Measurements from ENCODE around the gene VAPA. TPM values are rescaled to one million over a fixed set of nuclear protein-coding genes. Genes with fewer than 3 reads are reported as not detected.

Gene VAPA
- total and polyA plus RNA-seq, 9 of the 15 experiments (the other 6 are each of a cell fraction or from before 2014, with no cell fraction given) = 219 to 902 (median 526) TPM

GRCh38 chr18:9924371-9924943, 10.6 kb downstream of the VAPA start:
- H3K27ac ChIP-seq (ENCODE audit: extremely low read depth, low read depth, low read length) = peak overlapping the region; percentile 69; the same call in 1 of the 3 replicates
- H3K36me3 ChIP-seq (ENCODE audit: control insufficient read depth, insufficient read depth, low read length) = peaks cover 51% of the 10 kb centered on the region
- no peaks in the 10 kb centered on the region for H3K9me1 ChIP-seq (ENCODE audit: control insufficient read depth, insufficient read depth, low read length)
- no peak overlapping the region for H3K4me3 ChIP-seq
- no TSS peak for BruUV-seq (replicated peaks)
- in situ Hi-C loops (cut with MboI) = no loop called here
- H3K4me2 ChIP-seq (ENCODE audit: insufficient read depth, low read length) = peak overlapping the region; percentile 19; the same call in 1 of the 2 replicates
- peaks cover 100% of the 10 kb centered on the region for H3K79me2 ChIP-seq (ENCODE audit: control insufficient read depth, insufficient read depth, low read length)
- POLR2A ChIA-PET = interaction anchor here (1.0 to 5.5 kb wide), 6 partner anchors 10 to 95 kb away, joined by 3 to 72 read pairs (median 4); partner anchors contain the start of gene VAPA
- no peak overlapping the region for H2AFZ ChIP-seq (ENCODE audit: low read depth, low read length)
- no peaks in the 10 kb centered on the region for H3K27me3 ChIP-seq (ENCODE audit: control insufficient read depth in 2 of 2, insufficient read depth in 2 of 2, low read length in 2 of 2)
- WGBS (ENCODE audit: insufficient coverage, low coverage, missing lambda C conversion rate) = 7% methylated on average over 4 of the region's 4 CpGs
- CTCF ChIA-PET (ENCODE audit: low intra/inter-chr PET ratio) = no interaction called here
- ATAC-seq (no peak), FAIRE-seq (no peak), DNase-seq (ENCODE audit: extremely low read depth in 1 of 4, low spot score in 3 of 4) (no peak)
- peaks cover 11 to 79% of the 10 kb centered on the region in 2 experiments for H3K4me1 ChIP-seq (replicated peaks in 1 of 2; ENCODE audit: control insufficient read depth in 2 of 2, insufficient read depth in 2 of 2, low read length in 2 of 2)
- intact Hi-C loops (cut with micrococcal nuclease) = no loop called here
- no peaks in the 10 kb centered on the region for H3K9me3 ChIP-seq (replicated peaks; ENCODE audit: control insufficient read depth, insufficient read depth, low read depth, low read length)
- no peak overlapping the region; a peak in 1 of 4 replicates for H3K9ac ChIP-seq (ENCODE audit: insufficient read depth in 1 of 2, low read depth in 2 of 2, low read length in 2 of 2)
- H4K20me1 ChIP-seq (replicated peaks; ENCODE audit: control insufficient read depth, insufficient read depth, low read length) = peaks cover 53% of the 10 kb centered on the region
- TF ChIP-seq, protein P1, sequence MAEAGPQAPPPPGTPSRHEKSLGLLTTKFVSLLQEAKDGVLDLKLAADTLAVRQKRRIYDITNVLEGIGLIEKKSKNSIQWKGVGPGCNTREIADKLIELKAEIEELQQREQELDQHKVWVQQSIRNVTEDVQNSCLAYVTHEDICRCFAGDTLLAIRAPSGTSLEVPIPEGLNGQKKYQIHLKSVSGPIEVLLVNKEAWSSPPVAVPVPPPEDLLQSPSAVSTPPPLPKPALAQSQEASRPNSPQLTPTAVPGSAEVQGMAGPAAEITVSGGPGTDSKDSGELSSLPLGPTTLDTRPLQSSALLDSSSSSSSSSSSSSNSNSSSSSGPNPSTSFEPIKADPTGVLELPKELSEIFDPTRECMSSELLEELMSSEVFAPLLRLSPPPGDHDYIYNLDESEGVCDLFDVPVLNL (CRISPR knock-in tag; IDR thresholded peaks at IDR 0.05; ENCODE audit: low read depth) = no peak
- TF ChIP-seq EP400 (IDR thresholded peaks at IDR 0.05) (no peak), SIN3A (IDR thresholded peaks at IDR 0.05; ENCODE audit: borderline replicate concordance in 2 of 2, control insufficient read depth in 1 of 2, low read depth in 2 of 2, low read length in 2 of 2) (no peak), TBL1XR1 (IDR thresholded peaks at IDR 0.05; ENCODE audit: low read length in 2 of 2) (peak in 1 of 2 experiments; percentile 11; a peak in 1 of 4 replicates), TOE1 (IDR thresholded peaks at IDR 0.05; ENCODE audit: borderline replicate concordance) (peak; percentile 54; the same call in 1 of the 2 replicates), TOE1 (CRISPR knock-in tag; IDR thresholded peaks at IDR 0.05; ENCODE audit: borderline replicate concordance, low read depth) (no peak)
- TF ChIP-seq, protein P2, sequence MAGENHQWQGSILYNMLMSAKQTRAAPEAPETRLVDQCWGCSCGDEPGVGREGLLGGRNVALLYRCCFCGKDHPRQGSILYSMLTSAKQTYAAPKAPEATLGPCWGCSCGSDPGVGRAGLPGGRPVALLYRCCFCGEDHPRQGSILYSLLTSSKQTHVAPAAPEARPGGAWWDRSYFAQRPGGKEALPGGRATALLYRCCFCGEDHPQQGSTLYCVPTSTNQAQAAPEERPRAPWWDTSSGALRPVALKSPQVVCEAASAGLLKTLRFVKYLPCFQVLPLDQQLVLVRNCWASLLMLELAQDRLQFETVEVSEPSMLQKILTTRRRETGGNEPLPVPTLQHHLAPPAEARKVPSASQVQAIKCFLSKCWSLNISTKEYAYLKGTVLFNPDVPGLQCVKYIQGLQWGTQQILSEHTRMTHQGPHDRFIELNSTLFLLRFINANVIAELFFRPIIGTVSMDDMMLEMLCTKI (IDR thresholded peaks at IDR 0.05; ENCODE audit: partially characterized antibody) = no peak
- TF ChIP-seq, protein P3, sequence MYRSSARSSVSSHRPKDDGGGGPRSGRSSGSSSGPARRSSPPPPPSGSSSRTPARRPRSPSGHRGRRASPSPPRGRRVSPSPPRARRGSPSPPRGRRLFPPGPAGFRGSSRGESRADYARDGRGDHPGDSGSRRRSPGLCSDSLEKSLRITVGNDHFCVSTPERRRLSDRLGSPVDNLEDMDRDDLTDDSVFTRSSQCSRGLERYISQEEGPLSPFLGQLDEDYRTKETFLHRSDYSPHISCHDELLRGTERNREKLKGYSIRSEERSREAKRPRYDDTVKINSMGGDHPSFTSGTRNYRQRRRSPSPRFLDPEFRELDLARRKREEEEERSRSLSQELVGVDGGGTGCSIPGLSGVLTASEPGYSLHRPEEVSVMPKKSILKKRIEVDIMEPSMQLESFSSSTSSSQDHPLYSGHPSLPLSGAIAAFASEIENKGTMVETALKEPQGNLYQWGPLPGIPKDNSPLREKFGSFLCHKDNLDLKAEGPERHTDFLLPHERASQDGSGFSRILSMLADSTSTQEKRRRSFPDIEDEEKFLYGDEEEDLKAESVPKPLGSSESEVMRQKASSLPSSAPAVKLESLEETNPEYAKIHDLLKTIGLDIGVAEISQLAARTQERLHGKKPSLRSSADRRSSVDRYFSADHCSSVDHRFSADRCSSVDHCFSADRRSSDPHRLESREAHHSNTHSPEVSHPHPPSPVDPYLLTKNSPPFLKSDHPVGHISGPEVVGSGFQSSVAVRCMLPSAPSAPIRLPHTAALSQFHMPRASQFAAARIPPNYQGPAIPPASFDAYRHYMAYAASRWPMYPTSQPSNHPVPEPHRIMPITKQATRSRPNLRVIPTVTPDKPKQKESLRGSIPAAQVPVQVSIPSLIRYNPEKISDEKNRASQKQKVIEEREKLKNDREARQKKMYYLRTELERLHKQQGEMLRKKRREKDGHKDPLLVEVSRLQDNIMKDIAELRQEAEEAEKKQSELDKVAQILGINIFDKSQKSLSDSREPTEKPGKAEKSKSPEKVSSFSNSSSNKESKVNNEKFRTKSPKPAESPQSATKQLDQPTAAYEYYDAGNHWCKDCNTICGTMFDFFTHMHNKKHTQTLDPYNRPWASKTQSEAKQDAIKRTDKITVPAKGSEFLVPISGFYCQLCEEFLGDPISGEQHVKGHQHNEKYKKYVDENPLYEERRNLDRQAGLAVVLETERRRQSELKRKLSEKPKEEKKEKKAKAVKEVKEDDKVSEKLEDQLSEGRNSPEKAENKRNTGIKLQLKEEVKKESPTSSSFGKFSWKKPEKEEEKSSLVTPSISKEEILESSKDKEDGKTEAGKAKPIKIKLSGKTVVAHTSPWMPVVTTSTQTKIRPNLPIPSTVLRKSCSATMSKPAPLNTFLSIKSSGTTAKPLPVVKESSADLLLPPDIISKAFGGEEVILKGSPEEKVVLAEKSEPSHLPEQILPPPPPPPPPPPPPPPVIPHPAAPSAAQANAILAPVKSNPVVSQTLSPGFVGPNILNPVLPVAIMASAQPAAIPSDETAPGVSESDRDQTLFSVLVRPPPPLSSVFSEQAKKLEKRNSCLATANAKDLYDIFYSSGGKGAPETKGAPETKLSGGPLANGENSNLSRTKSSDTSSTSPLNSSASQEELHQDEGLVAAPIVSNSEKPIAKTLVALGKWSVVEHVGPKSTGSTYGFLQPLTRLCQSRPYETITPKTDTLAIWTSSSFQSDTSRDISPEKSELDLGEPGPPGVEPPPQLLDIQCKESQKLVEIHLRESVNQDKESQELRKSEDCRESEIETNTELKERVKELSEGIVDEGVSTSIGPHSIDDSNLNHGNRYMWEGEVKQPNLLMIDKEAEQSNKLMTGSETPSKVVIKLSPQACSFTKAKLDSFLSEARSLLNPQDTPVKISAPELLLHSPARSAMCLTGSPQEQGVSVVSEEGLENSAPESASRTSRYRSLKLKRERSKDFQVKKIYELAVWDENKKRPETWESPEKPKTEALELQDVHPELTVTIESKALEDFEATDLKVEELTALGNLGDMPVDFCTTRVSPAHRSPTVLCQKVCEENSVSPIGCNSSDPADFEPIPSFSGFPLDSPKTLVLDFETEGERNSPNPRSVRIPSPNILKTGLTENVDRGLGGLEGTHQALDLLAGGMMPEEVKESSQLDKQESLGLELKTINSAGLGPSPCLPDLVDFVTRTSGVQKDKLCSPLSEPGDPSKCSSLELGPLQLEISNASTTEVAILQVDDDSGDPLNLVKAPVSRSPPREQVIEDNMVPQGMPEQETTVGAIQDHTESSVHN (IDR thresholded peaks at IDR 0.05; ENCODE audit: borderline replicate concordance in 1 of 2, low read depth in 1 of 2) = 0 out of 4 replicates have a peak, but pooled peaks of 1 of the 2 experiments have one; percentile 56
